Trophoblast cell (in vitro differentiated cells and primary cell): ENCODE measurements around the gene CNTN6.

ENCODE experiments used
- DNase-seq, 2 donors: peaks; one replicate each; pipeline ENCODE4 v3.0.0-alpha.2; 2016
- H2AFZ ChIP-seq: 2 replicates; pipeline ENCODE4 v1.6.1; 2013; ENCODE audit warnings: low read length, moderate library complexity, mild to moderate bottlenecking; ENCODE audit not compliant: insufficient read depth, poor library complexity
- H2AK5ac ChIP-seq: 2 replicates; pipeline ENCODE4 v1.6.1; 2013; ENCODE audit warnings: mild to moderate bottlenecking, low read length
- H2BK120ac ChIP-seq: 2 replicates; pipeline ENCODE4 v1.6.1; 2013; ENCODE audit warnings: low read length, mild to moderate bottlenecking, moderate library complexity; ENCODE audit not compliant: insufficient read depth, poor library complexity
- H2BK12ac ChIP-seq: 2 replicates; pipeline ENCODE4 v1.6.1; 2013; ENCODE audit warnings: mild to moderate bottlenecking, low read length, moderate library complexity
- H2BK5ac ChIP-seq: 2 replicates; pipeline ENCODE4 v1.6.1; 2013; ENCODE audit warnings: low read length, low read depth, moderate library complexity, mild to moderate bottlenecking; ENCODE audit not compliant: poor library complexity
- H3K14ac ChIP-seq: 2 replicates; pipeline ENCODE4 v1.6.1; 2013; ENCODE audit warnings: mild to moderate bottlenecking, low read length
- H3K18ac ChIP-seq: 2 replicates; pipeline ENCODE4 v1.6.1; 2013; ENCODE audit warnings: mild to moderate bottlenecking, low read length
- H3K23ac ChIP-seq: 2 replicates; pipeline ENCODE4 v1.6.1; 2013; ENCODE audit warnings: low read length
- H3K27ac ChIP-seq: 2 replicates; pipeline ENCODE4 v1.5.1; 2013; ENCODE audit warnings: low read depth, mild to moderate bottlenecking, inconsistent platforms, low read length, moderate library complexity
- H3K27me3 ChIP-seq: 2 replicates; pipeline ENCODE4 v1.6.1; 2013; ENCODE audit warnings: inconsistent platforms, mild to moderate bottlenecking, low read length, moderate library complexity; ENCODE audit not compliant: insufficient read depth
- H3K36me3 ChIP-seq, 2 experiments: 1 replicate in 1 of 2; 2 replicates in 1 of 2; pipeline ENCODE4 v1.6.1; 2013; ENCODE audit warnings: low read length in 2 of 2, mild to moderate bottlenecking in 2 of 2, moderate library complexity in 1 of 2; ENCODE audit not compliant: insufficient read depth in 2 of 2, control insufficient read depth in 1 of 2
- H3K4ac ChIP-seq: 2 replicates; pipeline ENCODE4 v1.6.1; 2013; ENCODE audit warnings: low read depth, mild to moderate bottlenecking, low read length, moderate library complexity
- H3K4me1 ChIP-seq, 2 experiments: 1 replicate in 1 of 2; 2 replicates in 1 of 2; pipeline ENCODE4 v1.6.1; 2013; ENCODE audit warnings: low read length in 2 of 2, mild to moderate bottlenecking in 2 of 2, moderate library complexity in 1 of 2; ENCODE audit not compliant: insufficient read depth in 2 of 2, control insufficient read depth in 1 of 2
- H3K4me2 ChIP-seq: 2 replicates; pipeline ENCODE4 v1.6.1; 2013; ENCODE audit warnings: inconsistent platforms, mild to moderate bottlenecking, low read length, moderate library complexity
- H3K4me3 ChIP-seq: 2 replicates; pipeline ENCODE4 v1.5.1; 2013; ENCODE audit warnings: mild to moderate bottlenecking, low read depth, low read length, inconsistent platforms
- H3K79me1 ChIP-seq: one replicate; pipeline ENCODE4 v1.6.1; 2013; ENCODE audit warnings: low read length
- H3K79me2 ChIP-seq: 2 replicates; pipeline ENCODE4 v1.6.1; 2013; ENCODE audit warnings: low read length, mild to moderate bottlenecking; ENCODE audit not compliant: control insufficient read depth, insufficient read depth, poor library complexity
- H3K9ac ChIP-seq: 2 replicates; pipeline ENCODE4 v1.6.1; 2013; ENCODE audit warnings: mild to moderate bottlenecking, low read length
- H3K9me3 ChIP-seq: 2 replicates; pipeline ENCODE4 v1.6.1; 2013; ENCODE audit warnings: low read depth, mild to moderate bottlenecking, control low read depth, inconsistent platforms, low read length; ENCODE audit not compliant: insufficient read depth
- H4K12ac ChIP-seq: 2 replicates; pipeline ENCODE4 v1.6.1; 2013; ENCODE audit warnings: low read depth, mild to moderate bottlenecking, low read length, moderate library complexity
- H4K8ac ChIP-seq: 2 replicates; pipeline ENCODE4 v1.6.1; 2013; ENCODE audit warnings: low read depth, mild to moderate bottlenecking, low read length, moderate library complexity
- H4K91ac ChIP-seq: one replicate; pipeline ENCODE4 v1.6.1; 2013; ENCODE audit warnings: low read depth, mild to moderate bottlenecking, low read length, moderate library complexity
- WGBS: extraction: QIAGEN DNeasy Blood & Tissue Kit; methylation state at CpG from one replicate; pipeline ENCODE4 v1.1.7; 2013; ENCODE audit warnings: missing lambda C conversion rate; ENCODE audit not compliant: insufficient read length, insufficient coverage; ENCODE audit errors: extremely low coverage; 5-methylcytosine and 5-hydroxymethylcytosine counted together

Gene CNTN6

GRCh38 chr3:1251282-1252060, 158.6 kb downstream of the CNTN6 start:
- Histone ChIP-seq H3K79me1 (no peaks in the 10 kb centered on the region), H4K8ac (no peak overlapping the region), H3K4me3 (no peak overlapping the region), H4K12ac (no peak overlapping the region), H3K23ac (no peak overlapping the region), H2BK5ac (no peak overlapping the region), H2AFZ (no peak overlapping the region), H3K4me2 (no peak overlapping the region), H3K18ac (no peak overlapping the region), H3K79me2 (no peaks in the 10 kb centered on the region), H2AK5ac (no peak overlapping the region), H4K91ac (no peak overlapping the region), H3K4ac (no peak overlapping the region), H3K9me3 (no peaks in the 10 kb centered on the region), H3K27ac (no peak overlapping the region), H3K9ac (no peak overlapping the region), H3K36me3 (no peaks in the 10 kb centered on the region), H3K14ac (no peak overlapping the region), H2BK120ac (no peak overlapping the region), H3K4me1 (no peaks in the 10 kb centered on the region), H2BK12ac (no peak overlapping the region), H3K27me3 (no peaks in the 10 kb centered on the region)
- 100% methylated on average over 1 of the region's 5 CpGs for WGBS
- DNase-seq, result no peak

GRCh38 chr3:1252061-1252430, 159.2 kb downstream of the CNTN6 start:
- no peak overlapping the region for H2BK12ac ChIP-seq

GRCh38 chr3:1262246-1262645, 169.4 kb downstream of the CNTN6 start:
- H3K27ac ChIP-seq, result no peak overlapping the region
- H3K9ac ChIP-seq, result no peak overlapping the region
- H3K36me3 ChIP-seq, result no peaks in the 10 kb centered on the region
- no peaks in the 10 kb centered on the region for H3K27me3 ChIP-seq
- no peak for DNase-seq
- no peak overlapping the region for H2BK5ac ChIP-seq
- H3K79me1 ChIP-seq, result no peaks in the 10 kb centered on the region
- H3K9me3 ChIP-seq, result no peaks in the 10 kb centered on the region
- H3K4me2 ChIP-seq, result no peak overlapping the region
- no peak overlapping the region for H2BK120ac ChIP-seq
- WGBS, result no CpG with 5 or more reads among the region's 2 CpGs
- no peaks in the 10 kb centered on the region for H3K4me1 ChIP-seq
- no peak overlapping the region for H4K8ac ChIP-seq
- H3K18ac ChIP-seq, result no peak overlapping the region
- H2BK12ac ChIP-seq, result no peak overlapping the region
- no peak overlapping the region for H3K14ac ChIP-seq
- no peak overlapping the region for H2AFZ ChIP-seq
- no peak overlapping the region for H2AK5ac ChIP-seq
- no peaks in the 10 kb centered on the region for H3K79me2 ChIP-seq
- H3K4ac ChIP-seq, result no peak overlapping the region
- H3K23ac ChIP-seq, result no peak overlapping the region
- H4K91ac ChIP-seq, result no peak overlapping the region
- H3K4me3 ChIP-seq, result no peak overlapping the region
- H4K12ac ChIP-seq, result no peak overlapping the region

More at GRCh38 chr3:1252061-1252430, 159.2 kb downstream of the CNTN6 start:
- Histone ChIP-seq H3K79me2 (no peaks in the 10 kb centered on the region), H2BK120ac (no peak overlapping the region), H3K23ac (no peak overlapping the region), H3K14ac (no peak overlapping the region), H3K27me3 (no peaks in the 10 kb centered on the region), H3K4me1 (no peaks in the 10 kb centered on the region), H4K12ac (no peak overlapping the region), H2BK5ac (no peak overlapping the region), H3K4me3 (no peak overlapping the region), H3K79me1 (no peaks in the 10 kb centered on the region), H3K36me3 (no peaks in the 10 kb centered on the region), H3K9ac (no peak overlapping the region), H3K18ac (no peak overlapping the region), H3K9me3 (no peaks in the 10 kb centered on the region), H4K91ac (no peak overlapping the region), H3K4ac (no peak overlapping the region), H2AFZ (no peak overlapping the region), H3K4me2 (no peak overlapping the region), H4K8ac (no peak overlapping the region), H2AK5ac (no peak overlapping the region), H3K27ac (no peak overlapping the region)
- no peak for DNase-seq

GRCh38 chr3:1263121-1263520, 170.3 kb downstream of the CNTN6 start:
- Histone ChIP-seq H3K36me3 (no peaks in the 10 kb centered on the region), H2BK5ac (no peak overlapping the region), H3K4me1 (no peaks in the 10 kb centered on the region), H3K9ac (no peak overlapping the region), H3K23ac (no peak overlapping the region), H3K4ac (no peak overlapping the region), H2AK5ac (no peak overlapping the region), H3K18ac (no peak overlapping the region), H3K14ac (no peak overlapping the region), H2AFZ (no peak overlapping the region), H3K27me3 (no peaks in the 10 kb centered on the region), H3K79me1 (no peaks in the 10 kb centered on the region), H4K12ac (no peak overlapping the region), H3K9me3 (no peaks in the 10 kb centered on the region), H4K91ac (no peak overlapping the region), H3K4me2 (no peak overlapping the region), H3K4me3 (no peak overlapping the region), H3K27ac (no peak overlapping the region), H4K8ac (no peak overlapping the region), H2BK120ac (no peak overlapping the region), H2BK12ac (no peak overlapping the region), H3K79me2 (no peaks in the 10 kb centered on the region)
- DNase-seq, result no peak
- WGBS, result no CpG with 5 or more reads among the region's 4 CpGs
